Neutrophil (primary cell): ENCODE measurements around the gene VPS36.

Source experiments
- H3K27ac ChIP-seq: fragments of 200-600 bp; sonication (generic); 2 replicates; pipeline ENCODE4 v1.5.1; 2016; ENCODE audit warnings: mild to moderate bottlenecking, moderate library complexity
- H3K27me3 ChIP-seq: fragments of 200-600 bp; sonication (generic); 2 replicates; pipeline ENCODE4 v1.6.0; 2016; ENCODE audit warnings: mild to moderate bottlenecking
- H3K36me3 ChIP-seq: fragments of 200-600 bp; sonication (generic); 2 replicates; pipeline ENCODE4 v1.5.1; 2017
- H3K4me1 ChIP-seq, 2 experiments: fragments of 200-600 bp in 1 of 2; sonication (generic) in 1 of 2; 1 replicate in 1 of 2; 2 replicates in 1 of 2; pipeline versions ENCODE4 v1.5.1 to v1.6.1; 2013 to 2016; ENCODE audit warnings: low read depth in 1 of 2, low read length in 1 of 2, mild to moderate bottlenecking in 1 of 2, moderate library complexity in 1 of 2; ENCODE audit not compliant: control insufficient read depth in 1 of 2, insufficient read depth in 1 of 2
- H3K4me3 ChIP-seq, 2 experiments: fragments of 200-600 bp in 1 of 2; sonication (generic) in 1 of 2; 1 replicate in 1 of 2; 2 replicates in 1 of 2; pipeline ENCODE4 v1.5.1; 2013 to 2016; ENCODE audit warnings: low read depth in 1 of 2, low read length in 1 of 2, mild to moderate bottlenecking in 1 of 2, moderate library complexity in 1 of 2
- H3K9me3 ChIP-seq: fragments of 200-600 bp; sonication (generic); 2 replicates; pipeline ENCODE4 v1.5.1; 2016
- CTCF ChIP-seq: fragments of 200-600 bp; sonication (generic); IDR thresholded peaks from 2 replicates; pipeline ENCODE4 v1.5.1; 2016; ENCODE audit warnings: antibody characterized with exemption

Gene VPS36

GRCh38 chr13:52366291-52366690 is 84.1 kb downstream of the VPS36 start:
- H3K27ac ChIP-seq: no peak overlapping the region
- no peaks in the 10 kb centered on the region for H3K9me3 ChIP-seq
- H3K4me3 ChIP-seq: no peak overlapping the region
- TF ChIP-seq CTCF: no peak
- H3K27me3 ChIP-seq: no peaks in the 10 kb centered on the region
- H3K4me1 ChIP-seq: no peaks in the 10 kb centered on the region
- no peaks in the 10 kb centered on the region for H3K36me3 ChIP-seq
